ENCODE measurements around the gene CT45A1. TPM values are rescaled to one million over a fixed set of nuclear protein-coding genes. Genes with fewer than 3 reads are reported as not detected.

The CT45A1 gene
- total and polyA plus RNA-seq, 2 experiments from 2014 or later = not detected

Small RNA genes lying within 50 kb of the gene (small RNA-seq; reads per million reads assigned to genes)
- not detected for gene AC240442.1

Other genes with a start within 250 kb of the CT45A1 start
- gene INTS6L, start 193.0 kb upstream of the CT45A1 start, total RNA-seq = 12.3 and 17.3 TPM in 2 replicates
- gene INTS6L, start 193.0 kb upstream of the CT45A1 start, polyA plus RNA-seq = 8.1 and 9.2 TPM in 2 replicates
- gene CT45A3, start 54.6 kb downstream of the CT45A1 start, total RNA-seq = not detected in 2 replicates
- gene CT45A3, start 54.6 kb downstream of the CT45A1 start, polyA plus RNA-seq = not detected in 2 replicates
- not detected in 2 replicates for gene CT45A5, start 71.9 kb downstream of the CT45A1 start, total RNA-seq
- not detected in 2 replicates for gene CT45A5, start 71.9 kb downstream of the CT45A1 start, polyA plus RNA-seq
- gene CT45A6, start 89.1 kb downstream of the CT45A1 start, total RNA-seq = not detected in 2 replicates
- not detected in 2 replicates for gene CT45A6, start 89.1 kb downstream of the CT45A1 start, polyA plus RNA-seq
- not detected in 2 replicates for gene CT45A2, start 106.4 kb downstream of the CT45A1 start, total RNA-seq
- not detected in 2 replicates for gene CT45A2, start 106.4 kb downstream of the CT45A1 start, polyA plus RNA-seq
- gene CT45A7, start 123.6 kb downstream of the CT45A1 start, total RNA-seq = not detected in 2 replicates
- not detected in 2 replicates for gene CT45A7, start 123.6 kb downstream of the CT45A1 start, polyA plus RNA-seq
- not detected in 2 replicates for gene CT45A8, start 140.9 kb downstream of the CT45A1 start, total RNA-seq
- gene CT45A8, start 140.9 kb downstream of the CT45A1 start, polyA plus RNA-seq = not detected in 2 replicates
- not detected in 2 replicates for gene CT45A9, start 158.2 kb downstream of the CT45A1 start, total RNA-seq
- not detected in 2 replicates for gene CT45A9, start 158.2 kb downstream of the CT45A1 start, polyA plus RNA-seq
- not detected in 2 replicates for gene CT45A10, start 179.8 kb downstream of the CT45A1 start, total RNA-seq
- not detected in 2 replicates for gene CT45A10, start 179.8 kb downstream of the CT45A1 start, polyA plus RNA-seq
- not detected in 2 replicates for gene SAGE1, start 180.1 kb downstream of the CT45A1 start, total RNA-seq
- gene SAGE1, start 180.1 kb downstream of the CT45A1 start, polyA plus RNA-seq = not detected in 2 replicates

Measured in hepatocyte (in vitro differentiated cells).